Measurements from ENCODE around the gene B3GNT2.

B3GNT2 gene

GRCh38 chr2:62163106-62163831 lies 32.6 kb upstream of the B3GNT2 start:
- Histone ChIP-seq H3K9ac (ENCODE audit: low read depth, low read length) (no peak overlapping the region), H3K36me3 (ENCODE audit: insufficient read depth, low read length) (no peaks in the 10 kb centered on the region), H3K4me3 (ENCODE audit: low read length) (no peak overlapping the region), H3K27me3 (ENCODE audit: insufficient read depth, low read length) (no peaks in the 10 kb centered on the region), H3K4me1 (ENCODE audit: insufficient read depth, low read length) (peaks cover 21% of the 10 kb centered on the region), H3K9me3 (ENCODE audit: insufficient read depth, low read depth, low read length) (no peaks in the 10 kb centered on the region), H3K27ac (ENCODE audit: low read depth, low read length) (no peak overlapping the region)
- WGBS, result 91% methylated on average over 3 of the region's 3 CpGs

GRCh38 chr2:62163834-62164233 lies 32.1 kb upstream of the B3GNT2 start:
- Histone ChIP-seq H3K27ac (ENCODE audit: low read depth, low read length) (no peak overlapping the region), H3K9me3 (ENCODE audit: insufficient read depth, low read depth, low read length) (no peaks in the 10 kb centered on the region), H3K9ac (ENCODE audit: low read depth, low read length) (no peak overlapping the region), H3K36me3 (ENCODE audit: insufficient read depth, low read length) (no peaks in the 10 kb centered on the region), H3K4me3 (ENCODE audit: low read length) (no peak overlapping the region), H3K4me1 (ENCODE audit: insufficient read depth, low read length) (peaks cover 21% of the 10 kb centered on the region), H3K27me3 (ENCODE audit: insufficient read depth, low read length) (no peaks in the 10 kb centered on the region)
- WGBS, result 68% methylated on average over 2 of the region's 2 CpGs

GRCh38 chr2:62175728-62176127 lies 20.2 kb upstream of the B3GNT2 start:
- H3K9ac ChIP-seq (ENCODE audit: low read depth, low read length), result no peak overlapping the region
- no peak overlapping the region for H3K4me3 ChIP-seq (ENCODE audit: low read length)
- H3K36me3 ChIP-seq (ENCODE audit: insufficient read depth, low read length), result no peaks in the 10 kb centered on the region
- 80% methylated on average over 3 of the region's 4 CpGs for WGBS
- H3K27me3 ChIP-seq (ENCODE audit: insufficient read depth, low read length), result no peaks in the 10 kb centered on the region
- no peak overlapping the region for H3K27ac ChIP-seq (ENCODE audit: low read depth, low read length)
- H3K4me1 ChIP-seq (ENCODE audit: insufficient read depth, low read length), result no peaks in the 10 kb centered on the region
- H3K9me3 ChIP-seq (ENCODE audit: insufficient read depth, low read depth, low read length), result no peaks in the 10 kb centered on the region

- H3K27me3 ChIP-seq (ENCODE audit: insufficient read depth, low read length), result no peaks in the 10 kb centered on the region
- no peaks in the 10 kb centered on the region for H3K36me3 ChIP-seq (ENCODE audit: insufficient read depth, low read length)
- H3K27ac ChIP-seq (ENCODE audit: low read depth, low read length), result no peak overlapping the region
- no peak overlapping the region for H3K4me3 ChIP-seq (ENCODE audit: low read length)
- no peak overlapping the region for H3K9ac ChIP-seq (ENCODE audit: low read depth, low read length)
- no peaks in the 10 kb centered on the region for H3K9me3 ChIP-seq (ENCODE audit: insufficient read depth, low read depth, low read length)
- peaks cover 4% of the 10 kb centered on the region; the same call in 1 of the 2 replicates for H3K4me1 ChIP-seq (ENCODE audit: insufficient read depth, low read length)
Measured at GRCh38 chr2:62176801-62177200, 19.1 kb upstream of the B3GNT2 start.

GRCh38 chr2:62177392-62178049 lies 18.4 kb upstream of the B3GNT2 start:
- Histone ChIP-seq H3K27ac (ENCODE audit: low read depth, low read length) (no peak overlapping the region), H3K9ac (ENCODE audit: low read depth, low read length) (no peak overlapping the region), H3K36me3 (ENCODE audit: insufficient read depth, low read length) (no peaks in the 10 kb centered on the region), H3K4me1 (ENCODE audit: insufficient read depth, low read length) (peaks cover 5% of the 10 kb centered on the region; the same call in 1 of the 2 replicates), H3K4me3 (ENCODE audit: low read length) (no peak overlapping the region), H3K9me3 (ENCODE audit: insufficient read depth, low read depth, low read length) (no peaks in the 10 kb centered on the region), H3K27me3 (ENCODE audit: insufficient read depth, low read length) (no peaks in the 10 kb centered on the region)
- WGBS, result 95% methylated on average over 4 of the region's 4 CpGs

- H3K27me3 ChIP-seq (ENCODE audit: insufficient read depth, low read length), result no peaks in the 10 kb centered on the region
- no peak overlapping the region for H3K4me3 ChIP-seq (ENCODE audit: low read length)
- H3K4me1 ChIP-seq (ENCODE audit: insufficient read depth, low read length), result peaks cover 5% of the 10 kb centered on the region; the same call in 1 of the 2 replicates
- WGBS, result 92% methylated on average over 5 of the region's 5 CpGs
- H3K9ac ChIP-seq (ENCODE audit: low read depth, low read length), result no peak overlapping the region
- no peaks in the 10 kb centered on the region for H3K9me3 ChIP-seq (ENCODE audit: insufficient read depth, low read depth, low read length)
- no peak overlapping the region for H3K27ac ChIP-seq (ENCODE audit: low read depth, low read length)
- no peaks in the 10 kb centered on the region for H3K36me3 ChIP-seq (ENCODE audit: insufficient read depth, low read length)
Measured at GRCh38 chr2:62178741-62179271, 17.1 kb upstream of the B3GNT2 start.

GRCh38 chr2:62180975-62181374 lies 14.9 kb upstream of the B3GNT2 start:
- no peaks in the 10 kb centered on the region for H3K27me3 ChIP-seq (ENCODE audit: insufficient read depth, low read length)

GRCh38 chr2:62181843-62182242 lies 14.1 kb upstream of the B3GNT2 start:
- Histone ChIP-seq H3K4me1 (ENCODE audit: insufficient read depth, low read length) (peaks cover 5% of the 10 kb centered on the region), H3K9me3 (ENCODE audit: insufficient read depth, low read depth, low read length) (no peaks in the 10 kb centered on the region), H3K27me3 (ENCODE audit: insufficient read depth, low read length) (no peaks in the 10 kb centered on the region), H3K27ac (ENCODE audit: low read depth, low read length) (no peak overlapping the region), H3K36me3 (ENCODE audit: insufficient read depth, low read length) (no peaks in the 10 kb centered on the region), H3K9ac (ENCODE audit: low read depth, low read length) (no peak overlapping the region), H3K4me3 (ENCODE audit: low read length) (no peak overlapping the region)
- WGBS, result 88% methylated on average over 3 of the region's 3 CpGs

More at GRCh38 chr2:62180975-62181374, 14.9 kb upstream of the B3GNT2 start:
- 81% methylated on average over 4 of the region's 4 CpGs for WGBS
- Histone ChIP-seq H3K27ac (ENCODE audit: low read depth, low read length) (no peak overlapping the region), H3K4me1 (ENCODE audit: insufficient read depth, low read length) (peaks cover 5% of the 10 kb centered on the region), H3K36me3 (ENCODE audit: insufficient read depth, low read length) (no peaks in the 10 kb centered on the region), H3K9me3 (ENCODE audit: insufficient read depth, low read depth, low read length) (no peaks in the 10 kb centered on the region), H3K4me3 (ENCODE audit: low read length) (no peak overlapping the region), H3K9ac (ENCODE audit: low read depth, low read length) (no peak overlapping the region)

- Histone ChIP-seq H3K4me3 (ENCODE audit: low read length) (no peak overlapping the region), H3K4me1 (ENCODE audit: insufficient read depth, low read length) (peaks cover 5% of the 10 kb centered on the region), H3K27ac (ENCODE audit: low read depth, low read length) (no peak overlapping the region), H3K9me3 (ENCODE audit: insufficient read depth, low read depth, low read length) (no peaks in the 10 kb centered on the region), H3K36me3 (ENCODE audit: insufficient read depth, low read length) (no peaks in the 10 kb centered on the region), H3K9ac (ENCODE audit: low read depth, low read length) (no peak overlapping the region), H3K27me3 (ENCODE audit: insufficient read depth, low read length) (no peaks in the 10 kb centered on the region)
- 92% methylated on average over 3 of the region's 3 CpGs for WGBS
Measured at GRCh38 chr2:62184512-62185230, 11.2 kb upstream of the B3GNT2 start.

GRCh38 chr2:62185475-62186155 lies 10.3 kb upstream of the B3GNT2 start:
- Histone ChIP-seq H3K27ac (ENCODE audit: low read depth, low read length) (no peak overlapping the region), H3K4me1 (ENCODE audit: insufficient read depth, low read length) (peaks cover 5% of the 10 kb centered on the region), H3K27me3 (ENCODE audit: insufficient read depth, low read length) (no peaks in the 10 kb centered on the region), H3K9me3 (ENCODE audit: insufficient read depth, low read depth, low read length) (no peaks in the 10 kb centered on the region), H3K4me3 (ENCODE audit: low read length) (no peak overlapping the region), H3K36me3 (ENCODE audit: insufficient read depth, low read length) (no peaks in the 10 kb centered on the region), H3K9ac (ENCODE audit: low read depth, low read length) (no peak overlapping the region)
- WGBS, result 96% methylated on average over 15 of the region's 15 CpGs
